ENCODE measurements around the gene PPCS. TPM values are rescaled to one million over a fixed set of nuclear protein-coding genes. Genes with fewer than 3 reads are reported as not detected.

Gene PPCS
- total and polyA plus RNA-seq, 7 donors, result 32.1 to 257 (median 79.4) TPM

GRCh38 chr1:42423681-42424080, 32.7 kb upstream of the PPCS start:
- Histone ChIP-seq H3K27me3 (no peaks in the 10 kb centered on the region), H3K4me3 (no peak overlapping the region), H3K4me1 (peaks cover 0 to 36% (median 33%) of the 10 kb centered on the region in 4 donors), H3K27ac (no peak overlapping the region), H3K36me3 (no peaks in the 10 kb centered on the region), H3K9me3 (no peaks in the 10 kb centered on the region)
- intact Hi-C loops (cut with DNase I), result loop anchor here (5.0 kb wide), 1 partner anchor 41 kb away; the partner anchor contains the start of gene RIMKLA
- 90 to 96% methylated on average over 3 of the region's 3 CpGs for WGBS, 2 donors
- no peak for TF ChIP-seq POLR2AphosphoS5 (IDR thresholded peaks at IDR 0.05)
- no peak for TF ChIP-seq POLR2A (IDR thresholded peaks at IDR 0.05)
- TF ChIP-seq CTCF (IDR thresholded peaks at IDR 0.05), result no peak
- TF ChIP-seq EP300 (IDR thresholded peaks at IDR 0.05), result no peak
- DNase-seq, result no peak

GRCh38 chr1:42424201-42424600, 32.1 kb upstream of the PPCS start:
- intact Hi-C loops (cut with DNase I), result loop anchor here (5.0 kb wide), 1 partner anchor 42 kb away; the partner anchor contains the start of gene RIMKLA
- peaks cover 0 to 31% (median 28%) of the 10 kb centered on the region in 4 donors for H3K4me1 ChIP-seq
- no peaks in the 10 kb centered on the region for H3K36me3 ChIP-seq
- TF ChIP-seq CTCF (IDR thresholded peaks at IDR 0.05), result no peak
- H3K9me3 ChIP-seq, result no peaks in the 10 kb centered on the region
- 94 to 96% methylated on average over 4 of the region's 4 CpGs for WGBS, 2 donors
- H3K27ac ChIP-seq, result no peak overlapping the region
- no peak overlapping the region for H3K4me3 ChIP-seq
- H3K27me3 ChIP-seq, result no peaks in the 10 kb centered on the region
- no peak for DNase-seq

GRCh38 chr1:42427240-42427639, 29.1 kb upstream of the PPCS start:
- Histone ChIP-seq H3K27me3 (no peaks in the 10 kb centered on the region), H3K36me3 (no peaks in the 10 kb centered on the region), H3K9me3 (no peaks in the 10 kb centered on the region), H3K4me1 (peaks cover 0 to under 1% (median 0%) of the 10 kb centered on the region in 4 donors), H3K27ac (no peak overlapping the region), H3K4me3 (no peak overlapping the region)
- TF ChIP-seq POLR2AphosphoS5 (IDR thresholded peaks at IDR 0.05) (no peak), EP300 (IDR thresholded peaks at IDR 0.05) (no peak), POLR2A (IDR thresholded peaks at IDR 0.05) (no peak), CTCF (IDR thresholded peaks at IDR 0.05) (no peak)
- DNase-seq, result no peak
- 88 to 90% methylated on average over 4 of the region's 4 CpGs for WGBS, 2 donors
- intact Hi-C loops (cut with DNase I), result no loop called here

- H3K27ac ChIP-seq, result no peak overlapping the region
- intact Hi-C loops (cut with DNase I), result no loop called here
- H3K27me3 ChIP-seq, result no peaks in the 10 kb centered on the region
- no peaks in the 10 kb centered on the region for H3K9me3 ChIP-seq
- H3K4me3 ChIP-seq, result no peak overlapping the region
- H3K36me3 ChIP-seq, result no peaks in the 10 kb centered on the region
- no peak for DNase-seq
- H3K4me1 ChIP-seq, result no peaks in the 10 kb centered on the region
- no peak for TF ChIP-seq EP300 (IDR thresholded peaks at IDR 0.05)
- TF ChIP-seq CTCF (IDR thresholded peaks at IDR 0.05), result no peak
- WGBS, 2 donors, result 36 to 66% methylated on average over 1 of the region's 1 CpG
Measured at GRCh38 chr1:42429603-42430002, 26.7 kb upstream of the PPCS start.

All from sigmoid colon (tissue), 7 donors.